ENCODE measurements around the gene KCNN3. TPM values are rescaled to one million over a fixed set of nuclear protein-coding genes. Genes with fewer than 3 reads are reported as not detected.

Gene KCNN3
- total RNA-seq, 1 donor from 2014 or later, result 5.4 TPM

- no peak for DNase-seq (ENCODE audit: low spot score)
Measured at GRCh38 chr1:154861607-154862094, 8.4 kb downstream of the KCNN3 start.

- DNase-seq (ENCODE audit: low spot score), result no peak
Measured at GRCh38 chr1:154860156-154860870, 9.8 kb downstream of the KCNN3 start.

GRCh38 chr1:154859786-154860155 lies 10.3 kb downstream of the KCNN3 start:
- DNase-seq (ENCODE audit: low spot score), result no peak

GRCh38 chr1:154859151-154859785 lies 10.8 kb downstream of the KCNN3 start:
- DNase-seq (ENCODE audit: low spot score), result no peak

GRCh38 chr1:154857441-154858215 lies 12.5 kb downstream of the KCNN3 start:
- no peak for DNase-seq (ENCODE audit: low spot score)

GRCh38 chr1:154857022-154857421 lies 13.1 kb downstream of the KCNN3 start:
- DNase-seq (ENCODE audit: low spot score), result no peak

- no peak for DNase-seq (ENCODE audit: low spot score)
Measured at GRCh38 chr1:154856544-154856943, 13.5 kb downstream of the KCNN3 start.

GRCh38 chr1:154856049-154856448 lies 14.0 kb downstream of the KCNN3 start:
- no peak for DNase-seq (ENCODE audit: low spot score)

GRCh38 chr1:154855186-154855851 lies 14.8 kb downstream of the KCNN3 start:
- DNase-seq (ENCODE audit: low spot score), result no peak

- no peak for DNase-seq (ENCODE audit: low spot score)
Measured at GRCh38 chr1:154852845-154853244, 17.2 kb downstream of the KCNN3 start.

GRCh38 chr1:154851392-154852177 lies 18.5 kb downstream of the KCNN3 start:
- DNase-seq (ENCODE audit: low spot score), result no peak

- no peak for DNase-seq (ENCODE audit: low spot score)
Measured at GRCh38 chr1:154849645-154850131, 20.4 kb downstream of the KCNN3 start.

GRCh38 chr1:154848983-154849382 lies 21.1 kb downstream of the KCNN3 start:
- DNase-seq (ENCODE audit: low spot score), result no peak

GRCh38 chr1:154847891-154848290 lies 22.2 kb downstream of the KCNN3 start:
- DNase-seq (ENCODE audit: low spot score), result no peak

- DNase-seq (ENCODE audit: low spot score), result no peak
Measured at GRCh38 chr1:154846565-154847442, 23.3 kb downstream of the KCNN3 start.

GRCh38 chr1:154845879-154846278 lies 24.2 kb downstream of the KCNN3 start:
- DNase-seq (ENCODE audit: low spot score), result no peak

- no peak for DNase-seq (ENCODE audit: low spot score)
Measured at GRCh38 chr1:154845174-154845573, 24.9 kb downstream of the KCNN3 start.

GRCh38 chr1:154844297-154844681 lies 25.8 kb downstream of the KCNN3 start:
- DNase-seq (ENCODE audit: low spot score), result no peak

GRCh38 chr1:154843636-154844296 lies 26.3 kb downstream of the KCNN3 start:
- no peak for DNase-seq (ENCODE audit: low spot score)

- DNase-seq (ENCODE audit: low spot score), result no peak
Measured at GRCh38 chr1:154842635-154843034, 27.4 kb downstream of the KCNN3 start.

Data from ureter (tissue), 1 donor.